NOMO-1 treated with DMSO at 0.1 percent for 48 hours (cell line): ENCODE data around the gene ISL2.

Source experiments
- DNase-seq: peaks from one replicate; lab custom pipeline; 2025; ENCODE audit not compliant: unreplicated experiment; lab: John Stamatoyannopoulos, UW

ISL2 gene

GRCh38 chr15:76341366-76342057 lies 4.9 kb downstream of the ISL2 start:
- DNase-seq = no peak

GRCh38 chr15:76342058-76342381 lies 5.4 kb downstream of the ISL2 start:
- DNase-seq = no peak

DNA sequence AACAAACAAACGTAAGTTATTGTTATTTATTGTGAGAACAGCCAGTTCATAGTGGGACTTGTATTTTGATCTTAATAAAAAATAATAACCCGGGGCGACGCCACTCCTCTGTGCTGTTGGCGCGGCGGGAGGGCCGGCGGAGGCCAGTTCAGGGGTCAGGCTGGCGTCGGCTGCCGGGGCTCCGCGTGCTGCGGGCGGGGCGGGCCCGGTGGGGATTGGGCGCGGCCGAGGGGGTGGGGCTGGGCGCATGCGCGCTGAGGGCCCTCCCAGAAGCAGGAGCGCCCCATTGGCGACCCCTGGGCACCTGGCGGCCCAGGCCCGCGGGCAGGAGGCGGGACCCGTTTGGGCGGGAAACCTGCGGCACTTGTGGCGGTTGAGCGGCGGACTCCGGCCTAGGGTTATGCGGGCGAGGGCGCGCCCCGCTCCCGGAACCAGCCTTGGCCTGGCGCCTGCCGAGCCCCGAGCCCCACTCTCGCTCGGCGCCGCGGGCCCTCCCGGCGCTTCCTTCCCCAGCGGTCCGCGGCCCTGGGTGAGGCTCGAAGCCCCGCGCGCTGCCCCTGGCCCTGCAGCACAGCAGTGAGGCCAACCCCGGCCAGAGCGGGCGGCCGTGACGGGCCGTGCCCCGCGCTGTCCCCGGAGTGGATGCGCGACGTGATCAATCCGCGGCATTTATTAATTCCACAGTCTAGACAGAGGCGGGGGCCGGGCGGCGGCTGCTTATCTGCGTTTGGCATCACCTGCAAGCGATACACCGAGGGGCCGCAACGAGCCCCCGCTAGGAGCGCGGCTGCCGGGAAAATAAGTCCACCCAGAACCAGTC lies 6.0 kb downstream of the ISL2 start:
- no peak for DNase-seq

DNA sequence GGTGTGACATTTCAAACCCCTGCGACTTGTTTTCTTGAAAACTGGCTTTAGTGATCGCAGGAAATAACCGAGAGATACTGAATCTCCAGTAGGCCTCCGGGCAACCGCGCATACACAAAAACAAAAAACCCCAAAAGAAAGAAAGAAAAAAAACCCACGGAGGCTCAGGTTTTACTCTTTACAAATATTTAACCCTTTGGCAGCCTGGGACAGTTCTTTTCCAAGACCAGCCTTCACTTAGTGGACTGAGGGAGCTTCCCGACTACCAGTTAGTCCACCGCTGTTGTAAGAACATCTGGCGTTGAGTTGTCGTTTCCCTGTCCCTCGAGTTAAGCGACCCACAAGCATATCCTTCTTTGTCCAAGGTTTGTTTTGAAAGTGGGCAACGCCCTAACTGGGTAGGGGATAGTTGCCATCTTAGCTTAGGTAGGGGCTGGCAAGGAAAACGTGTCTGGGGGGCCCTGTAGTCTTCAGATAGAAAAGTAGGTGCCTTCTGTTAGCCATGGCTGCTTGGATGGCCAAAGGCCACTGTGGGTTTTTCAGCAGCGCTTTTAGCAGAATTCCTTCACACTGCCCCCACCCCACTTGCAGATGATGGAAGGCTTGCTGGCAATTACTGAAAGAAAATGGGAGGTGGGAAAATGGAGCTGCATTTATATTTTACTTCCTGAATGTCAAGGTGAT lies 6.9 kb downstream of the ISL2 start:
- no peak for DNase-seq

DNA sequence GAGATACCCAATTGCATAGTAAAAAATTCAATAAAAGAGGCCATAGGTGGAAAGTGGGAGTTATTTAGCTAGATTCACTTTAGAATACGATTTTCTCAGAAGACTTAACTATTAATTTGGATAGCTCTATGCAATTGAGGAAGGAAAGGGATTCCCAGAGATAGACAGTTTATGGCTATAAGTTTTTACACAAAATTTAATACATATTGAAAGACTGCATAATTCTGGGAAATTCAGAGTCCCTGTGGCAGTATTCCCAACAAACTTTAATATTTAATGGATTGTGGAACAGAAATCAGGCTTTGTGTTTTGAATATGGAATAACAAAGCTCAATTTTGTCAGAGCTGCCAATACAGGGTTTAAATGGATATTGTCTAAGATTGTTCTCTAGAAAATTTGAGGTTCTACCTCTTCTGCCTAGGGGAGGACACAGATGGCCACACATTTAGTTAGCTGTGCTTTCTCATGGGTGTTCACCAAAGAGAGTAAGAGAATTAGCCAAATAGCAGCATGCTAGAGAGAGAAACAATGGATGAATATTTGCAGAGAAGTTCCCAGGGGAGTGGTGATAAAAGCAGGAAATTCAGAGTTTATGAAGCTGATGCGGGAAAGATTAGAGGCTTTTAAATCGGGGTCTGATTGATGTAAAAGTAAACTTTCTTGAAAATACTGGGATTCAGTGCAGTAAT lies 8.5 kb downstream of the ISL2 start:
- DNase-seq = no peak

- no peak for DNase-seq
Measured at GRCh38 chr15:76345583-76345879, 9.0 kb downstream of the ISL2 start.

GRCh38 chr15:76345880-76346668 lies 9.5 kb downstream of the ISL2 start:
- no peak for DNase-seq

GRCh38 chr15:76346669-76347481 lies 10.3 kb downstream of the ISL2 start:
- DNase-seq = no peak

GRCh38 chr15:76347482-76348055 lies 11.0 kb downstream of the ISL2 start:
- DNase-seq = no peak

DNA sequence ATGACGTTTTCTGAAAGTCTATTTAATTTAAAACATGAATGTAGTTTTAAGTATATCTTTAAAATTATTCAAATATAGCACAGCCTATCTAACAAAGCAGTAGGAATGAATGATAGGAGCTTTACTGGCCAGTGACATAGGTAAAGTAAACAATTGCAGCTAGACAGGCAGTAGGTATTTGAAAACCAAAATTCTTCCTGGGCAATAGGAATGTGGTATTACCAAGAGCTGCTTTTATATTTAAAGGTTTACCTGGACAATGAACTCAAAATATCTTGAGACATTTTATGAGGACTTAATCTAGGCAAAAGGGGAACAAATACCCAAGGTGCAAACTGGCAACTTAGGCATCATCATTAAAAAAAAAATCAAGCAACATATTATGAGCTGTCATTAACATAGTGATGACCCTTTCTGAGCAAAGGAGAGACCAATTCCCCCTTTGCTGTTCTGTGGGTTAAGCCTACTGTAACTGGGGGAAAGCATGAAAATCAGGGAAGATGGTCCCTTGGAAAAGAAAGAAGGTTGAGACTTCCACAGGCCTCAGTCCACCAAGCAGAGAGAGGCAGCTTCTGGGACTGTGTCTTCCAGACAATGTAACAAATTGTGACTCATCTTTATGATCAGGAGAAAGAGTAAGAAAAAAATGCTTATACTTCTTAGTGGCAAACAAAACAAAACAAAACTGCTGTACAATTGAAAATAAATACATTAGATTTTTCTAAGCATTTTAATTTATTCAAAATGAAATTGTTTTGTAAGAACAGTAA lies 12.9 kb downstream of the ISL2 start:
- DNase-seq = no peak

DNA sequence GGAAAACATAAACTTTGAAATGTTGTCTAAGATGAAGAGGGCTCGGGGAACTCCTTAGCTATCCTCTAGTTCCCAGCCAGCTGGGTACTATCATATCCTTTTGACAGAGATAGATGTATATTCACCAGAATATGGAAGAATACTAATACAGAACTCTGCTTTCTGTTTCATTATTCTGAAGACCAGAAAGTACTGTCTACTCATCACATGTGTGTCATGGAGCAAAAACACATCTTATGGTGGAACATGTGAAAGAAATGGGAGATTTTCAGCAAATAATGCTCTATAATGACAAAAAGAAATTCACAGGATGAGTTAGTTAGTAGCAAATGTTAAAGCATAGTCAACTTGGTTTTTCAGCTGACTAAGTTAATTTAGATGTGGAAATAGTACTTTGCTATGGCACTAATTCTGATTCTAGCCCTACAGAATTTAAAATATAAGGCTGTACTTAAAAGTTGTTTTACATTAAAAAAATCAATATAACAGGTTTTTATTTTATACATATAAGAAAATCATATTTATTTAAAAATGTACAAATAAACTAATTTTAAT lies 16.5 kb downstream of the ISL2 start:
- DNase-seq = no peak

DNA sequence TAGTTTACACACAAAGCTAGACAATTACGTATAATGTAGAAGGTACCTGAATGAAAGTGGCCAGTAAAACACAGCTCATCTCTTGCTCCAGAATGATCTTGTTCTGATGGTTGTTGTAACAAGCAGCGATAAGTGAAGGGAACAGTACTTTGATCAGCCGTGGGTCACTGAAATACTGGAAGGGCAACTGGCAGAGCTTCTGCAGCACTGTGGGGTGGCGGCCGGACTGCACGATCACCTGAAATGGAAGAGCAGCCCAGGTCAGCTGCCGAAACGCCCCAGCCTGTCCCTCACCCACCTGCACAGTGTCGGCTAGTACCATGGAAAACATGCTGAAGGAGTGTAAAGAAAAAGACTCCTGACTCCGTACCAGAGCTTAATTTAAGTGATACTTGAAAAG lies 17.3 kb downstream of the ISL2 start:
- DNase-seq = no peak

DNA sequence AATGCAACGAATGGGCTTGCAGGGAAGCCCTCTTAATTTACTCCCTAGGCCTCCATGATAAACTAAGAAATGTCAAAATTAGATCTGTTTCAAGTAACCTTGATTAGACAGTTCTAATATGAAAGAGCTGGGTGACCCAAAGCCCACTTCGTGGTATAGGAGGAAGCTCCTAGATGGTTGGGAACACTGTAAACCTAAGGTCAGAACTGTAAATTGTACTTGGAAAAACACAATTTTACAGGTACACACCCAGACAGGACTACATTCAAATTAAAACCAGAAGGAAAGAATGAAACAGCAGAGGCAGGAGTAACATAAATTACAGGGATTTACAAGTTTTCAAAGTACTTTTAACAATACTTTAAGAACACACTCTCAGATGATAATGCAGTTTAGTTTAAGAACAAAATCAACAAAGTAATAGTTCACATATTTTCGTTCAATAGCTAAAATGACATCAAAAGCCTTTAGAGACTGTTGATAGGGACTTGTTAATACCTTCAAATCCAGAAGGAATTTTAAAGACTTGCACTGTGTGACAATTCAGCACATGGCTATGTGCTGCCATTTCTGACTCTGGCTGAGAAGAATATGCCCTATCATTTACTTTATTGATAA lies 18.4 kb downstream of the ISL2 start:
- DNase-seq = no peak

- no peak for DNase-seq
Measured at GRCh38 chr15:76358453-76358852, 21.9 kb downstream of the ISL2 start.

DNA sequence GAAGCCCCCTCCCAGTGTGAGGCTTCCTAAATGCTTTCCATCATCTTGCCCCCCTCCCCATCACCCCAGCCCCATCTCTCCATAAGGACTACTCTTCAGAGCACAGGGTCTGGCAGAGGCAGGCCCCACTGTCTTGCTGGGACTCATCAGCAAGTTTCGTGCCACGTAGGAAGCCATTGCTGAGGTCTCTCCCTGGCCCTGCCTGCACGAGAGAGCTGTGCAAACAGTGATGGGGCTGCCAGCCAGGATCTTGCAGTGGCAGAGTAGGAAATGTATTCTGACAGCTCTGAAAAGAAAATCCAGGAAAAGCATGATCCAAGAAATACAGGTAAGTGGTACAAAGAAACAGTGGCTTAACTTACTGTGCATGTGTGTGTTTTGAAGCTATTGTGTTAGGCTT lies 22.6 kb downstream of the ISL2 start:
- no peak for DNase-seq

DNA sequence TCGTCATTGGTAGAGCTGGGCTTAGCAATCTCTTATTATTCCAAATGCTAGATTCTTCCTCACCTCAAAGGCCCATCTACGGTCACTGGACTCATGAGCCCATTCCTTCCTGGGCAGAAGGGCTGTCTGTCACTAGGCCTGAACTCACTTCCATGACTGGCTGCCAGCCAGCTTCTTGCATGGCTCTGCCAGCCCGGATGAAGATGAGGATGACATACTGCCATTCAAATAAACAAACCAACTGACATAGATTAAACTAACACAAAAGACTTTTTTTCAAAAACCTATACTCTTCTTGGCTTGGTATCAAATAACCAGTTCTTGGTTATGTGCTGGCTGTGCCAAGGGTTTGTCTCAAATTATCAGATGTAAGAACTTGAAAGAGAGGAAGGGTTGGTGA lies 23.8 kb downstream of the ISL2 start:
- no peak for DNase-seq

GRCh38 chr15:76363251-76363650 lies 26.7 kb downstream of the ISL2 start:
- DNase-seq = no peak

- no peak for DNase-seq
Measured at GRCh38 chr15:76366714-76367113, 30.1 kb downstream of the ISL2 start.
